Activated CD8-positive, alpha-beta memory T cell treated with anti-CD3 and anti-CD28 coated beads, Interleukin-2, amount 50 U/mL, for 24 hours (primary cell): ENCODE data around the gene MROH7.

Source experiments
- DNase-seq: peaks from one replicate; pipeline ENCODE4 v3.0.0-alpha.2; 2020; ENCODE audit errors: extremely low read depth

The MROH7 gene

GRCh38 chr1:54742282-54742681 is 100.7 kb downstream of the MROH7 start:
- DNase-seq: no peak

GRCh38 chr1:54743416-54744226 is 102.0 kb downstream of the MROH7 start:
- no peak for DNase-seq

GRCh38 chr1:54744696-54745095 is 103.1 kb downstream of the MROH7 start:
- DNase-seq: no peak

- DNase-seq: no peak
Observed at GRCh38 chr1:54745274-54745673, 103.7 kb downstream of the MROH7 start.

- no peak for DNase-seq
Observed at GRCh38 chr1:54745864-54746263, 104.3 kb downstream of the MROH7 start.

- DNase-seq: no peak
Observed at GRCh38 chr1:54748094-54748835, 106.7 kb downstream of the MROH7 start.

- no peak for DNase-seq
Observed at GRCh38 chr1:54750596-54750995, 109.0 kb downstream of the MROH7 start.

GRCh38 chr1:54751426-54751825 is 109.8 kb downstream of the MROH7 start:
- no peak for DNase-seq

GRCh38 chr1:54754045-54754444 is 112.5 kb downstream of the MROH7 start:
- DNase-seq: no peak

GRCh38 chr1:54754486-54755285 is 113.1 kb downstream of the MROH7 start:
- DNase-seq: no peak

GRCh38 chr1:54757833-54758232 is 116.2 kb downstream of the MROH7 start:
- no peak for DNase-seq

GRCh38 chr1:54758678-54759348 is 117.2 kb downstream of the MROH7 start:
- no peak for DNase-seq
